Stimulated activated CD8-positive, alpha-beta memory T cell treated with anti-CD3 and anti-CD28 coated beads, Interleukin-12 subunit alpha, Interleukin-12 subunit beta, amount 100 ng/mL, for 24 hours (primary cell): ENCODE results near the gene NR2F1.
"Not testable (repeated sequence)": the region's sequence is repeated elsewhere in the genome, so short reads cannot be mapped to it uniquely, and the experiment has no call there.

Experiments
- DNase-seq: peaks from one replicate; pipeline ENCODE4 v3.0.0-alpha.2; 2020; ENCODE audit errors: extremely low read depth

NR2F1 gene

DNA sequence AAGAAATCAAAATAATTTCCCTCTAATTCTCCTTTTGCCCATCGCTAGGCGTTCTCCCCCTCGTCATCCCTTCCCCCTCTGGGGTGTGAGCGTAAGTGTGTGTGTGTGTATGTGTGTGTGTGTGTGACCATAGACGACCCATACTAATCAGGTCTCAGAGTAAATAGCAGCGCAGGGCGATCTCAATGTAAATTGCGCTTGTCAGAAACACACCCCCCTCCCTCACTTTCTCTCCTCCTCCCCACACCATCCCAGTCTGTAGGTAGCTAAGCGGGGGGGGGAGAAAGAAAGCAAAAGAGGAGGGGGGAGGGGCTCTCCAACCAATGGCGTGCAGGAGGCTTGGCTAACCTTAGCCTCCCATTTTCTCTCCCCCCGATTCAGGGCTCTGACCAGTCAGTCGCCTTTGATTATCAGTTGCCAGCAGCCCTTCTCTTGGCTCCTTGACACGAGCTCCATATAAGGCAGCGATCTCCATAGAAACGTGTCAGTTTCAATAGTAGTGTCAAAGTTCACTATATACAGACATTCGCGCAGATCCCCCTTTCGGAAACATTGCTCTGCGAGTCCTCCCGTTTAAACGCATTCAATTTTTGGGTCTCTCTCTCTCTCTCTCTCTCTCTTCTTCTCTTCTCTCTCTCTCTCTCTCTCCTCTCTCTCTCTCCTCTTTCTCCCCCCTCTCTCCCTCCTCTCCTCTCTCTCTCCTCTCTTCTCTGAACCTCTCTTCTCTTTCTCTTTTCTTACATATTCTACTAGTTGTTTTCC lies at the start of gene NR2F1:
Gene NR2F1, plus strand, starts transcription at position 546 of the 762 bp plus-strand sequence. CDS start 1,802 bp downstream, outside the sequence.
- no peak for DNase-seq

DNA sequence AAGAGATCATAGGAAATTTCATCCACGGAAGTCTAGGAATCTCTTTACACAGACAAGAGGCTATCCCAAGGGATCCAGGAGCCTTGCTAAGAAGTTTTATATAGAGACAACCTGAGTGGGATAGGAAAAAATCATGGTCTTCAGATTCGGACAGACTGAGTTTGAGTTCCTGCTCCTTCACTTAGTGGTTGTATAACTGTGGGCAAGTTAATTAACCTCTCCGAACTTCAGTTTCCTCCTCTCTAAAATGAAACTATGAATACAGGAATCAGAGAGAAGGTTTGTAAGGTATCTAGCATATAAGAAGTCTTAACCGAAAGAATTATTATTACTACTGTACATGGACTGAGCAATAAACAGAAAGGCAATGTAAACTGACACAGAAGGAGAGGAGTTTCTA lies 37.1 kb upstream of the NR2F1 start:
- DNase-seq = no peak

DNA sequence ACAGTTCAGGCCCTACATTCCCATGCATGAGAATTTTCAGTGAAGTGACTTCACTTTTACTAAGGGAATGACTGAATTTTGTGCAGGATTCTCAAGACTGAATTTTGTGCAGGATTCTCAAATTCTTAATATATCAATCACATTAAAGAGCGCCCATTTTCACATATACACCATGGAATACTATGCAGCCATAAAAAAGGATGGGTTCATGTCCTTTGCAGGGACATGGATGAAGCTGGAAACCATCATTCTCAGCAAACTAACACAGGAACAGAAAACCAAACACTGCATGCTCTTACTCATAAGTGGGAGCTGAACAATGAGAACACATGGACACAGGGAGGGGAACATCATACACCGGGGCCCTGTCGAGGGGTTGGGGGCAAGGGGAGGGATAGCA lies 33.4 kb upstream of the NR2F1 start:
- not testable (repeated sequence) for DNase-seq

DNA sequence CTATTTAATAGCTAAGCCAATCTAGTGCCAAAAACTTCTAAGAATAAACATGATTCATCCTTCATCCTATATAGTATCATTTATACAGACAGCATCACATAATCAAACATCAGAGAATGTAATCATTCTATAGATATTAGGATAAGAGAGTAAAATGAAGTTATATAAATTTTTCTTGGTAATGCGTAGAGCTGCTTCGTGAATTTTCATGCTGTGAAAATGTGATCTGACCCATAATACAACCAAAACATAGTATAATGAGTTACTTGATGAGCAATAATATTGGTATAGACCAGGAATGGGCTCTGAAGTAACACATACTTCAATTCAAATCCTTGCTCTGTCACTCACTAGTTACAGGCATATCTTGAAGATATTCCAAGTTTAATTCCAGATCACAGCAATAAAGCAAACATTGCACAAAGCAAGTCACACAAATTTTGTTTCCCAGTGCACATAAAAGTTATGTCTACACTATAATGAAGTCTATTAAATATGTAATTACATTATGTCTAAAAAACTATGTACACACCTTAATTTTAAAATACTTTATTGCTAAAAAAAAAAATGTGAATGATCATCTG lies 25.9 kb upstream of the NR2F1 start:
- DNase-seq = no peak

DNA sequence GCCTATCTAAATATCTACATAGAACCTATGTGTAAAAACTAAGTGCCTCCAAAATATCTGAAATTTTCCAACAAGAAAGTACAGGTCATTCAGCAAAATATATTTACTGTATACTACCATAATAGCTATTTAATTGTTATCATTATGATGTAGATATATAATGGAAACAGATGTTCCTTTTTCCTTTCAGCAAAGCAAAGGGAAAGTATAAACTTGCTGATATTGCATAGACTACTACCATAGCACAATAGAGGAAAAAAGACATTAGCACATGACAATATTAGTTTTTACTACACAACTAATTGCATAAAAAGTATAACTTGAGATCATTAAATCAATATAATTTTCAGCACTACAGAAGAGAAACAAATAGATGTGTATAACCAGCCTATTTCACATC lies 16.9 kb upstream of the NR2F1 start:
- DNase-seq = no peak

DNA sequence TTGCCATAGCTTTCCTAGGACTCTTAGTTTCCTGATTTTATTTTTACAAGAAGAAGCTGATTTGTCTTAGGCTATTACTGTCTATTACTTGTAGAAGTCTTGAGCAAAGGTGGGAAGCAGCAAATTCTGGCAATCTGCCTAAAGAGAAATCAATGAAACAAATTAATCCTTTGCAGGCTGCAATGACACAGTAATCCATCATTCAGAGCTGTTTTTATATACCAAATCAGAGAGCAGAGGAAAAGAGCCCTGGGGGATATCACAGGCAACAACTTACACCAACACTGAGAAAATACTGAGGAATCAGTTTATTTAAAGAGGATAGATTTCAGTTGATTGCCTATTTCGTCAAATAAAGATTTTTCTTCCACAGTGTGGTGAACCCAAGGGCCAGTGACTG lies 15.6 kb upstream of the NR2F1 start:
- no peak for DNase-seq

DNA sequence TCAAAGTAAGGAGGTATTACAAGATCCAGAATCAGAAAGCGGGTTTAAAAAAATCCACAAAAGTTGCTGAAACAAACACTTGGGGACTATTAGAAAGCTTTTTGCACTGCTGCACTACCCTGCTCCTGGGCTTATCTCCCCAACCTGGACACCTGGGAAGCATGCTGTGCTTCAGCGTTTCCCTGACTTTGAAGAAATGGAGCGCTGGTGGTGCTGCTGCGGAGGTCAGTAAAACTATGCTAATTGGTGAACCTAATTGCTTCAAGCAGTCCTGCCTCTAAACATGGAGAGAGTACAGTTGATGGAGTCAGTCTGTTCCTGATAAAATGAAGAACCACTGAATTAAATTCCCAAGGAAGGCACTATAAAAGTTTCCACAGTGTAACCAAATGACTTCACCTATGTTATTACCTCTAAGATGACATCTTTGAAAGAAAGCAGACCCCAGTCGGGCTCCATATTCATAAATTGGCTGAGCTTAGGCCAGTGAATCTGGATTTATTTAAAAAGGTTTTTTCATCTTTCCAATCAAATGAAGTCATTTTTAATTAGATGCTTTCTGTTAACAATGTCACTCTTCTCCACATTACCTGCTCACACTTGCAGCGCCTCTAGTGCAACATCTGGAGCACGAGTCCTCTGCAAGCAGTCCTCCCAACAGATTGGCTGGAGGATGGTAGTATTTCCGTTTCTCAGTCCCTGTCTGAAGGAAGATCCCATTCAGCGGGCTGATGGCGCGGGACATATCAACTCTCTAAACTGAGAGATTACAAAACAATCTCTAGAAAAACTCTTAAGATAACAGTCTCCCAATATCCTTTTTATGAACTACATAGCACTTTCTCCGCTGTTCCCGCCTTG lies 13.5 kb upstream of the NR2F1 start:
- no peak for DNase-seq

DNA sequence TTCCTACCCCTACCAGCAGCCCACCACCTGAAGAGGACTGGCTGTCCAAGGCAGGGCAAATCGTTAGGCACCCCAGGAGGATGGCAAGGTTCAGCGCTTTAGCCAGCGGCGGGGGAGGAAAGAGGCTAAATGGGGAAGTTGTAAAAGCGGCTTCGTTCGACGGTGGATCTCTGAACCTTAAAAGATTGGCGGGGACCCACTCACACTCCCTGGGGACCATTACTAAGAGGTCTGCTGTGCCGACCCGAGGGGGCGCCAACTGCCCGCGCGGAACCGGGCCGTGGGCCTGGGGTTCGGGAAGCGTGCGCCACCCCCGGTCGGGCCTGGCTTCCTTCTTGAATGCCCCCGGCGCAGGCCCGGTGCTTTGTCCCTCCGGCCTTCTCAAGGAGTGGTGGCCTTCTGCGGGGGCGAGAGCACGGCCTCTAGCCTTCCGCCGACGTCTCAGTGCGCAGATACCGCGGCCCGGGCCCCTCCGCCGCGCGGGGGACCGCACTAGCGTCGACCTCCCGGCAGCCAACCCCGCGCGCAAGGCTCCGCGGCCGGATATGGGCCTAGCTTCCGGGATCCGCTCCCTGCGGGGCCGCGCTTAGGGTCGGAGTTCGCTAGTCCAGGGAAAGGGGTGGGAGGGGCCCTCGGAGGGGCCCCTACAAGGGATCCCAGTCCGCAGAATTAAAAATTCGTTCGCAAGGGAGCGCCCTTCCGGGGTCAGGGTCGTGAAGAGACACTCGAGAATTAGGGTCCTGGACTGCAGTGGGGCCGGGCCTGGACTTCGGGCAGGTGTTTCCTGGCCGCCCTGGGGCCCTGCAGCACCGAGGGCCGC lies 12.5 kb upstream of the NR2F1 start:
- DNase-seq = no peak

DNA sequence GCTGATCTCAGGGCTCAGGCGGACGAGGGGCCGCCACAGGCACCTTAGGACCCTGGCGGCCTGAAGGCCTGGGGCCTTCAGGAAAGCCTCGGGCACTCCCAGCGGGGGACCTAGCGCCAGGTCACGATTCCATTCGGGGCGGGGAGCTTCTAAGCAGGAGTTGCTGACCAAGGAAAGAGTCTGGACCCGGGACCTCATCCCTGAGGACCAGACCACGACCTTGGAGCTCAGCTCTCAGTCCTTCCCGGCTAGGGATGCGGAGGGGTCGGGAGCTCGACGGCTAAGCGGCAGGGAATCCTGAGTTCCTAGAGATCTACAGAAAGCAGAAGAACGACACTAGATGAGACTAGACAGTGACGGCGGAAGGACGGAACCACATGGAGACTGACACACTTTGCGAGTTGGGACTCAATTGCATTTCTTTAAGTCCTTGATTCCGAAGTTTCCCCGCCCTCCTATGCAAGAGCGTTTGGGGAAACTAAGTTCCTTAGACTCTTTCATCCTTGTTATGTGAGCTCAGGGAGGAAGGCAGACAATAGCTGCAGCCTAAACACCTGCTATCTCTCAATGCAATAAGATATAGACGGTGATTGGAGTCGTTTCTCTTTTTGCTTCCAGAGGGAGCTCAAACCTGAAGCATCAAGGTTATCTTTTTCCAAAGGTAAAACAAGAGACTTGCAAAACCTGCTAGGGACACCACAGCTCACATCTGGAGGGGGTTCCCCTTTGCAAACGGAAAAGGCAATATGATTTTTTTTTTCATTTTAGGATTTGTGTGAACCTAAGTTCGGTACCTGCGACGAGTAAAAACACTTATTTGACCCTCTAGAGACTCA lies 11.7 kb upstream of the NR2F1 start:
- no peak for DNase-seq

DNA sequence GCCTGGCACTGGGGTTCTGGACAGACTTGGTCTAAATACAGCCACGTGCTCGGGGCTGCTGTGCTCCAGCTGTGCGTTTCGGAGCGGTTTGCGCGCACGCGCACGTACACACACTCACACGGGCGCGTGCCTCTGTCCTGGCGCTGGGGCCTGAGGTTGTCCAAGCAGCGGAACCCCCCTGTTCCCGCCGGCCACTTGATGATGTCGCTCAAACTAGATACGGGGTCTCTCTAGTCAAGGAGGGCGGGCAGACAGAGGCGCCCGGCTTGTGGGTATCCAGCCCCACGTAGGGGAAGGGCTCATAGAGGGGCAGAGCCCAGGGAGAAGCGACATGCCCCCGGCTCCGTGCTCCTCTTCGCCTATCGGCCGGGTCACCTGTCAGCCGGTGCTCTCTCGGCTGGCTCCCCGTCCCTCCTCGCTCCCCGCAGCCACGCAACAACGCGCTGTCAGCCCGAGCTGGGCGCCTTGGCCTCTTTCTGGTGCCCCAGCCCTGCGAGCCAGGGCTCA lies 10.9 kb upstream of the NR2F1 start:
- no peak for DNase-seq

DNA sequence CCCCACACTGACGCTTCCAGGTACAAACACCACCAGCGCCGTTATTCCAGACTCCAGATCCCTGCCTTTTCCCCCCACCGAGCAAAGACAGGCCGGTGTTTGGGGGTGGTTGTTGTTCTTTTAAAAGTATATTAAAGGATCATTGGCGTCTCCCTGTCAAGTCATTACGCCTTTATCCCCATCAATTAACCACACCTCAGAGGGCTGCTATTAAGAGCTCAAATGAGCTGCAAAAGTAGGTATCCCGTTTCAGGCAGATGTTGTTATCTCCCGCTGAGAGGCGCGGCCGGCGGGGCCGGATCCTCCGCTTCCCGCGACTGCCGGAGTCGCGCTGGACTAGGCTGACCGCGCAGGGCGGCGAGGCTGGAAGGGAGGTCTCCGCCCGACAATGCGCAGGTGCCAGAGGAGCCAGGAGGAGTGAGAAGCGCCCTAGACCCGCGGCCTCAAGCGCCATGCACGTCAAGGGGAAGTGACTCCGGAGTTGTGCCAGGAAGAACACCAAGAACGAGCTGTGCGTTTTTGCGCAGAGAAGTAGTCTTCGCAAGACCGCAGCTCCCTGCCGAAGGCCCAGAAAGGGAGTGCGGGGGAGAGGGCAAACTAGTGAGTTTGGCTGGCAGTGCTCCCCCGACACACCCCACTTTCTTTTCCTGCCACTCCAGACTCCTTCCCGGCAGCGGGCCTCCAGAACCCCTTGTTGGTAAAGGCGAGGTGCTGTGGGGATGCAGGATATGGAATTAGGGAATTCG lies 10.2 kb upstream of the NR2F1 start:
- DNase-seq = no peak

DNA sequence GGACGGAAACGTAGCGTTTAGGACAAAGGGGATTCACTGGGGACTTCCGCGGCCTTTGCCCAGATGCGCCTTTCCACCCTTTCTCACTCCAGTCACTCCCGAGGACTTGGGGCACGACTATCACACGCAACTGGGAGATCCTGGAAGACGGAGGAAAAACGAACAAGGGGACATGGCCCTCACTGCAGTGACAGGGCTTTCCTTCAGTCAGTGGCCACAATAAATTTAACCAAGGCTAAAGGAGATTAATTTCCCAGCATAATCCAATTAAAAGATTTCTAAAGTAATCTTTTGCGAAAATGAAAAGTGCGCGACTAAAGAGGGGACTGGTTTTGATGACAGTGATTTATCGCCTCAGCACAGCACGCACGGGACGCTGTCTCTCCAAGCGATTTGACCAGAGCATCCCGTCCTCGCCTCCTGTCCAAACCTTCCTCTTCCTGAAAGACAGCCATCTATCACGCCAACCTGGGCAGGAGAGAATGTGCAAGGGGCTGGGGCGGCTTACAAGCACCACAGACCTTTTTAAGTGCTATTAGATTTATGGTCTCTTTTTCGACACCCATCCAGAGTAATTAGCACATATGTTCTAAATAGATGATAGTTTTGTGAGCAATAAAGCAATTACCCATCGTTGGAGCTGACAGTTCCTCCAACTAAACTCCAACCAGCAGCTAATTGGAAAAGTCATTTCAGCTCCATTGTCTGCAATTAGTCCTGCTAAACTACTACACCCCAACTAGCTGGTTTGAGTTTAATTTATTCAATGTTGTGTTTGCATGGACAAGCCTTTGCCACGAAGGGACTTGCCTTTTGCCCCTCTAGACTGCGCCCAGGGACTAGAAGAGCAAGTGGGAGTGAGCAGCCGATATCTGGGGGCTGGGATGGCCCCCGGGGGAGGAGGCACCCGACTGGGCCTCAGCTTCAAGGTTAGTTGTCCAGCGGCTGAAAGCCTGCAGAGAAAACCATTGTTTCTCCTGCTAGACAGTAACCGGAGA lies 9.4 kb upstream of the NR2F1 start:
- DNase-seq = no peak

DNA sequence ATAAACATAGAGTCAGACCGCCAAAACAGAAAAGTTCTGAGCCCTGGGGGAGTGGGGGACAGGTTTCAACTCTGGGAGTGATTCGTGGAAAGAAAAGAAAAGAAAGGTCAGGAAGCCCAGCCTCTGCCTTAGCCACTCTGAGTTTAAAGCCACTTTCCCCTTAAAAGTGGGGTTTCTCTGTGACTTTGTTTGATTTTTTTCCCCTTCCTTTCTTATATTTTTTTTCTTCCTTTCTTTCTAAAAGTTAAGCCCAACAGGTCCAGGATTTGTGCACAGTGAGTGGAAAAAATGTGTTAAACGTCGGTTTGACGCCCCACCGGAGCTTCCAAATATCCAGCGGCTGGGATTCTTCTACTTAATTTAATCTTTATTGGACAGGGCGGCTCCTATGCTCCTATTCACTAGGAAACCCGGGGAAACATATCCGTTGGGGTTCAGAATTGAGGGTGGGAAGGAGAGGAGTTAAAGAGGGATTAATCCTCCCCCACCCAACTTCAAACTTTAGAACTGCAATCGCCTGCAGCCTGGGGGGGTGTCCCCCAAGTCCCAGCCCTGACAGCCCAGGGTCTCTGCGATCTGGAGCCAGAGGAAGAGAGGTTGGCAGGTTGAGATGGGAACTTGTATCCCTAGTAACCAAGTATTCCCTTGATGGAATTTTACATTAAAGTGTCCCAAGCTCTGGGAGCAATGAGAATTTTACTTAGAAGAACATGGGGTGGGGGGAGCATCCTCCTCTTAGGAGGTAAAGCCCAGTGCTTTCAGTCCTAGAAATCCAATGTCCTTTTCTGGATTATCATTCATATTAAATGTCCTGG lies 8.3 kb upstream of the NR2F1 start:
- DNase-seq = no peak

DNA sequence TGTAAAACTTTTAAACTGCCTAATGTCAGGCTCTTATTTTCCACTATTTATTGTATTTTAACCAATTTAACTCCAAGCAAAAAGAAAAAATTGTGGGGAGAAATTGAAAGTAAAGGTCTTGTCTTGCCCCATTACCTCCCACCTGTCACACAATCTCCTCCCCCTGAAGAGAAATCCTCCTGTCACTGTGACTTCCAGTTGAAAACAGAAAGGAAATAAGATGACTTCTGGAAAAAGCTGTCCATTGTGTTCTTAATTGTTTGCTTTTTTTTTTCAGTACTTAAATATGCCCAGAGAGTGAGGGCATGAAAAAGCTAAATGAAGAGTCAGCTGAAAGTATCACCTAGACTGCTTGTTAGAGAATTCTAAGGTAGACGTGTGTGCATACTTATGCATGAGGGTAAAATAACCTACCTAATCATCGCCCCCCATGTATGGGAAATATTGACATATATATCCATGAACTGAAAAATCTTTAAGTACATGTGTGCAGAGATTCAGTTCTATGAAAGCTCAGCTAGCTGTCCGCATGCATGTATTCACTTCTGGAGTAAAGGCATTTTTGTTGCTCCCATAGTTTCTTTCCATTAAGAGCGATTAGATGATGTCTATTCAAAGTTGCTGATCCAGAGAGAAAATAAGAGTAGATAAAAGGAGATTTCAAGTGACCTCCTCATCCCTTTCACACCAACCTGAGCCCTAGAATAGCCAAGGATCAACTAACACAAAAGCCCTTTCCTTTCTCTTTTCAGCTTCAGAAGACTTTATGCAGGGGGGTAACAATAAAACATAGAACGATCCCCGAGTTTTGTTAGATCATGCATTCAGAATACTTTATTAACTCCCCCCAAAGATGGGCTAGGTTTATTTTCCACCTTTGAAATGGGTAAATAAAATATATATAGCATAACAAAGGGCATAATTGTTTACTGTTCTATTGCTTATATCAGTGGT lies 7.3 kb upstream of the NR2F1 start:
- DNase-seq = no peak

DNA sequence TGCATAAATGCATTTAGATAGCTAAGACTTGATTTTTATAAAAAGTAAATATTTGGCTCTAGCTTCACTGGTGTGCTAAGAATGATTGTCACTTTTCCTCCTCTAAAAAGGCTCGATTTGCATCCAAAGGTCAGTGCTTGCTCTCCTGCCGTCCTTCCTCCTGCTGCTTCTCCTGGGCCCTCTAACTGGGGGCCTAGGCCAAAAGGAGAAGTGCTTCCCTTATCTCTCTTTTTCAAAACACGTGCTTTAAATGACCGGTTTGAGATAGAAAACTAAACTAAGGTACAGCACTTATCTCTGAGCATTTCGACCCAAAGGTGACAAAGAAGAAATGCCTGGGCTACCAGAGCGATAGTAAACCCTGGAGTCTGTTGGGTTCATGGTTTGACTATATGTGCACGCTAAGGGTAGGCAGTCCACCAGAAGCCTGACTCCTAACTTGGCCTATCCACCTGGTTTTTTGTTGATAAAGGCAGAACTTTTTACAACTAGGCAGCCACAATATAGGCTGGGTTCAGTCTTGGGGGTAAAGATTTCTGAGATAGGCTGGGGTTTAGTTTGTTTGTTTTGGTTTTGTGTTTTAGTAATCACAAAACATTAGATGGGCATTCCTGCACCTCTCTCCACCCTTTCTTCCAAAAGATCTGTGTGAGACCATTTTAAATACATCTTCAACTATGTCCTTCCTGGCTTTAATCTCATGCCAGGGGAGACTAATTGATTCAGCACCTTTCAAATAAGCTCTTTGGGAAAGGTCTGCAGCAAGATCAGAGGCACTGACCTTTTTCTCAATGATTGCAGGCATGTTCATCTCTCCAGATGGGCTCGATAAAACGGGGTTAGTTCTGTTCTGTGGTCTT lies 5.8 kb upstream of the NR2F1 start:
- no peak for DNase-seq
